Fibroblast of lung (primary cell): Measurements from ENCODE around the gene COL6A6. TPM values are rescaled to one million over a fixed set of nuclear protein-coding genes. Genes with fewer than 3 reads are reported as not detected.

Source experiments
- DNase-seq, 2 donors: peaks; one replicate each; pipeline versions ENCODE4 v3.0.0 to v3.0.0-alpha.2; 2010; ENCODE audit warnings: low read depth in 2 of 2
- H2AFZ ChIP-seq: 2 replicates; pipeline ENCODE4 v1.5.1; 2012; ENCODE audit warnings: low read length, control low read depth, inconsistent platforms
- H3K27ac ChIP-seq: 2 replicates; pipeline ENCODE4 v1.5.1; 2011; ENCODE audit warnings: low read length, control low read depth; ENCODE audit not compliant: insufficient read depth
- H3K27me3 ChIP-seq: 2 replicates; pipeline ENCODE4 v1.5.1; 2011; ENCODE audit warnings: mild to moderate bottlenecking, low read length; ENCODE audit not compliant: control insufficient read depth, insufficient read depth
- H3K36me3 ChIP-seq: 2 replicates; pipeline ENCODE4 v1.5.1; 2011; ENCODE audit warnings: low read length; ENCODE audit not compliant: control insufficient read depth, insufficient read depth
- H3K4me1 ChIP-seq: 2 replicates; pipeline ENCODE4 v1.5.1; 2011; ENCODE audit warnings: low read length; ENCODE audit not compliant: control insufficient read depth, insufficient read depth; ENCODE audit errors: extremely low read depth
- H3K4me2 ChIP-seq: 2 replicates; pipeline ENCODE4 v1.5.1; 2011; ENCODE audit warnings: low read length, control low read depth; ENCODE audit not compliant: insufficient read depth; ENCODE audit errors: extremely low read depth
- H3K4me3 ChIP-seq, 4 experiments: fragments of 200-600 bp in 1 of 4; sonication (generic) in 1 of 4; replicated peaks in 1 of 4; 2 replicates each; pipeline ENCODE4 v1.5.1; 2011 to 2016; ENCODE audit warnings: low read length in 4 of 4, low read depth in 3 of 4, mild to moderate bottlenecking in 3 of 4, control low read depth in 2 of 4, inconsistent platforms in 1 of 4, mixed read lengths in 1 of 4; ENCODE audit not compliant: insufficient read depth in 1 of 4; ENCODE audit errors: control extremely low read depth in 1 of 4
- H3K79me2 ChIP-seq: 2 replicates; pipeline ENCODE4 v1.5.1; 2012; ENCODE audit warnings: mild to moderate bottlenecking, low read length, inconsistent platforms; ENCODE audit not compliant: control insufficient read depth, insufficient read depth
- H3K9ac ChIP-seq: 2 replicates; pipeline ENCODE4 v1.5.1; 2011; ENCODE audit warnings: mild to moderate bottlenecking, low read length, control low read depth; ENCODE audit not compliant: insufficient read depth
- H3K9me3 ChIP-seq: 2 replicates; pipeline ENCODE4 v1.5.1; 2012; ENCODE audit warnings: low read depth, low read length; ENCODE audit not compliant: control insufficient read depth, insufficient read depth
- H4K20me1 ChIP-seq: 2 replicates; pipeline ENCODE4 v1.5.1; 2011; ENCODE audit warnings: low read length; ENCODE audit not compliant: control insufficient read depth, insufficient read depth; ENCODE audit errors: extremely low read depth
- EZH2 ChIP-seq: IDR thresholded peaks from 2 replicates; pipeline ENCODE4 v1.5.1; 2012; ENCODE audit warnings: low read length, control low read depth, mild to moderate bottlenecking; ENCODE audit errors: missing control alignments
- polyA plus RNA-seq, 2 donors: library from polyadenylated mRNA; depleted of rRNA in 1 of 2; stranded (reverse) in 1 of 2; unstranded in 1 of 2; fragments of >200 nt; gene quantifications; 2 replicates each; pipeline ENCODE4 v1.2.1, GENCODE V29; 2011 to 2012; ENCODE audit warnings: missing spikeins in 1 of 2
- total RNA-seq: library from RNA; depleted of rRNA; stranded (reverse); fragments of >200 nt; gene quantifications from 2 replicates; pipeline ENCODE4 v1.2.1, GENCODE V29; 2014
- TF ChIP-seq, protein P1 (sequence below), 2 donors: IDR thresholded peaks in 1 of 2; conservative IDR thresholded peaks in 1 of 2; 1 replicate in 1 of 2; 2 replicates in 1 of 2; pipeline ENCODE4 v1.5.1; 2011 to 2012; ENCODE audit warnings: low read length in 2 of 2, control low read depth in 1 of 2, inconsistent platforms in 1 of 2, low read depth in 1 of 2, mild to moderate bottlenecking in 1 of 2

COL6A6 gene
- total and polyA plus RNA-seq, 2 donors (not counting 1 experiment from before 2014, with no cell fraction given) = 0.15 to 0.83 TPM

DNA sequence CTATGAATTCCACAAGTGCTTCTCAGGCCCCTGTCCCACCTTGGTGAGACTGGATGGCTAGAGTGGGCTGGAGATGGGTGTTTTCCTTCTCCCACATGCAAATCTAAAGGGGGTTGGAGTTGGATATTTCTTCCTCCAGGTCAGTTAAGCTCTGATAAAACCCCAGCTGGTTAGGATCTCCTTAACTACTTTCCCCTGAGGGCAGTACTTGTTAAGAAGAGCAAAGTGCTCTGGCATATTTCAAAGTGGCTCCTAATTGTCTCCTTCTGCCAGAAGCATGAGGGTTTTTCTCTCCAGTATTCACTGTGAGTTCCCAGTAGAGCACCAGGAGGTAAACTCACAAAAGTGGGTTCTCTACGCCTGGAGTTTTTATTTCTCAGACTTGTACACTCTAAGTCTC lies 31.4 kb downstream of the COL6A6 start:
- Histone ChIP-seq H3K9ac (no peak overlapping the region), H3K27me3 (no peaks in the 10 kb centered on the region), H3K4me3 (no peak overlapping the region), H4K20me1 (no peaks in the 10 kb centered on the region), H3K4me1 (no peaks in the 10 kb centered on the region), H3K4me2 (no peak overlapping the region), H3K79me2 (no peaks in the 10 kb centered on the region), H3K27ac (no peak overlapping the region), H3K36me3 (no peaks in the 10 kb centered on the region), H3K9me3 (no peaks in the 10 kb centered on the region), H2AFZ (no peak overlapping the region)
- TF ChIP-seq, protein P1, sequence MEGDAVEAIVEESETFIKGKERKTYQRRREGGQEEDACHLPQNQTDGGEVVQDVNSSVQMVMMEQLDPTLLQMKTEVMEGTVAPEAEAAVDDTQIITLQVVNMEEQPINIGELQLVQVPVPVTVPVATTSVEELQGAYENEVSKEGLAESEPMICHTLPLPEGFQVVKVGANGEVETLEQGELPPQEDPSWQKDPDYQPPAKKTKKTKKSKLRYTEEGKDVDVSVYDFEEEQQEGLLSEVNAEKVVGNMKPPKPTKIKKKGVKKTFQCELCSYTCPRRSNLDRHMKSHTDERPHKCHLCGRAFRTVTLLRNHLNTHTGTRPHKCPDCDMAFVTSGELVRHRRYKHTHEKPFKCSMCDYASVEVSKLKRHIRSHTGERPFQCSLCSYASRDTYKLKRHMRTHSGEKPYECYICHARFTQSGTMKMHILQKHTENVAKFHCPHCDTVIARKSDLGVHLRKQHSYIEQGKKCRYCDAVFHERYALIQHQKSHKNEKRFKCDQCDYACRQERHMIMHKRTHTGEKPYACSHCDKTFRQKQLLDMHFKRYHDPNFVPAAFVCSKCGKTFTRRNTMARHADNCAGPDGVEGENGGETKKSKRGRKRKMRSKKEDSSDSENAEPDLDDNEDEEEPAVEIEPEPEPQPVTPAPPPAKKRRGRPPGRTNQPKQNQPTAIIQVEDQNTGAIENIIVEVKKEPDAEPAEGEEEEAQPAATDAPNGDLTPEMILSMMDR (conservative IDR thresholded peaks at IDR 0.05 in 1 of 2, IDR thresholded peaks at IDR 0.05 in 1 of 2; ENCODE audit: low read depth in 1 of 2, low read length in 2 of 2) = no peak
- no peak for TF ChIP-seq EZH2
- DNase-seq = no peak

DNA sequence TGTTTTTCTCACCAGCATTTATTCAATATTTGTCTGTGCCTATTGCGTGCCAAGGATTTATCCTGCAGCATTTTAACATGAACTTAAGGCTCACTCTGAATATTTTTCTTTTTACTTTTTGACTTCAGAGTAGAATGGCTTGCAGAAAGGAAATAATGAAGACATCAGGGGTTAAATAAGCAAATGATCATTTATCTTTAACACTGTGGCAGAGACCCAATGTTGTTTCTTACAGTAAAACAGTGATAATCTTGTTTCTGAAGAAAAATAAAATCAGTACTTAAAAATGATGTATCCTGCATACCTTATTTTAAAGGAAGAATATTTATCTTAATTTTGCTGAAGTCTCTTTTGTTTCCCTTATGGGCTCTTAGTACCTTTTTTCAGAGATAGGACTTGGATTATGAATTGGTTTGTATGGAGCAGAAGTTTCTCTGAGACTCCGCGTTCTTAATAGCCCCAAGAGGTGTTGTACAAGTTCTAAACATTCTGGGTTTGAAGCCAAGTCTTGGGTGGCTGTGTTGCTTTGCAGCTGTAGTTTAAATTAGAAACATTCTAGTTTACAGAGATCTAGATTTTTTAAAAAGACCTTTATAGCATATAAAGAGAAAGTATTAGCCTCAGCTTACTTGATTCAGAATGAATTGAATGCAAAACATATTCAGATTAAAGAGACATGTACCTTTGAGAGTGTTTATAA lies 40.5 kb downstream of the COL6A6 start:
- H3K79me2 ChIP-seq = no peaks in the 10 kb centered on the region
- no peaks in the 10 kb centered on the region for H3K9me3 ChIP-seq
- H3K4me1 ChIP-seq = no peaks in the 10 kb centered on the region
- H3K9ac ChIP-seq = no peak overlapping the region
- TF ChIP-seq EZH2 = no peak
- TF ChIP-seq, protein P1 (conservative IDR thresholded peaks at IDR 0.05 in 1 of 2, IDR thresholded peaks at IDR 0.05 in 1 of 2; ENCODE audit: low read depth in 1 of 2, low read length in 2 of 2) = no peak
- no peak overlapping the region for H2AFZ ChIP-seq
- no peaks in the 10 kb centered on the region for H3K27me3 ChIP-seq
- no peak overlapping the region for H3K4me2 ChIP-seq
- no peak overlapping the region for H3K27ac ChIP-seq
- no peaks in the 10 kb centered on the region for H3K36me3 ChIP-seq
- DNase-seq = no peak
- no peaks in the 10 kb centered on the region for H4K20me1 ChIP-seq
- no peak overlapping the region for H3K4me3 ChIP-seq

DNA sequence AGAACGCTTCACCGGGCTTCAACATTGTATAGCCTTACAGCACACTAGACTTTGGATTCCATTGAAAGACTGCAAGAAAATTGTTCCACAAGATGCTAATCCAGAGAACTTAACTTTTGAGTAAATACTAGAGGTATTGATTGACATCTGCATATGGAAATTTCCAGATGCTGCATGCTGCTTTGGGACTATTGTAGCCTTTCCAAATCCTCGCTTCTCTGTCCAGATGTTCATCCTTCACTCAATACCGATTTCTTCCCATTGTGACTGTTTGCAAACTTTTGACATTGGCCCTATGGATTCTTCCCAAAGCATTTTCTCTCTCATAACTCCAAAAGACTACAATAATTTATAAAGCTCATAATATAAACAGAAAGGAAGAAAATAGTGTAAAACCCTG lies 41.4 kb downstream of the COL6A6 start:
- Histone ChIP-seq H2AFZ (no peak overlapping the region), H3K4me2 (no peak overlapping the region), H3K36me3 (no peaks in the 10 kb centered on the region), H3K27ac (no peak overlapping the region), H3K27me3 (no peaks in the 10 kb centered on the region), H3K4me3 (no peak overlapping the region), H4K20me1 (no peaks in the 10 kb centered on the region), H3K4me1 (no peaks in the 10 kb centered on the region), H3K9me3 (no peaks in the 10 kb centered on the region), H3K9ac (no peak overlapping the region), H3K79me2 (no peaks in the 10 kb centered on the region)
- no peak for DNase-seq
- no peak for TF ChIP-seq EZH2
- TF ChIP-seq, protein P1 (conservative IDR thresholded peaks at IDR 0.05 in 1 of 2, IDR thresholded peaks at IDR 0.05 in 1 of 2; ENCODE audit: low read depth in 1 of 2, low read length in 2 of 2) = no peak
